ENCODE results near the gene KIAA1671. TPM values are rescaled to one million over a fixed set of nuclear protein-coding genes. Genes with fewer than 3 reads are reported as not detected.

Gene KIAA1671
- total and polyA plus RNA-seq, 2 of the 13 experiments (the other 11 are each of a cell fraction or from before 2014, with no cell fraction given): 13.5 to 13.6 TPM

DNA sequence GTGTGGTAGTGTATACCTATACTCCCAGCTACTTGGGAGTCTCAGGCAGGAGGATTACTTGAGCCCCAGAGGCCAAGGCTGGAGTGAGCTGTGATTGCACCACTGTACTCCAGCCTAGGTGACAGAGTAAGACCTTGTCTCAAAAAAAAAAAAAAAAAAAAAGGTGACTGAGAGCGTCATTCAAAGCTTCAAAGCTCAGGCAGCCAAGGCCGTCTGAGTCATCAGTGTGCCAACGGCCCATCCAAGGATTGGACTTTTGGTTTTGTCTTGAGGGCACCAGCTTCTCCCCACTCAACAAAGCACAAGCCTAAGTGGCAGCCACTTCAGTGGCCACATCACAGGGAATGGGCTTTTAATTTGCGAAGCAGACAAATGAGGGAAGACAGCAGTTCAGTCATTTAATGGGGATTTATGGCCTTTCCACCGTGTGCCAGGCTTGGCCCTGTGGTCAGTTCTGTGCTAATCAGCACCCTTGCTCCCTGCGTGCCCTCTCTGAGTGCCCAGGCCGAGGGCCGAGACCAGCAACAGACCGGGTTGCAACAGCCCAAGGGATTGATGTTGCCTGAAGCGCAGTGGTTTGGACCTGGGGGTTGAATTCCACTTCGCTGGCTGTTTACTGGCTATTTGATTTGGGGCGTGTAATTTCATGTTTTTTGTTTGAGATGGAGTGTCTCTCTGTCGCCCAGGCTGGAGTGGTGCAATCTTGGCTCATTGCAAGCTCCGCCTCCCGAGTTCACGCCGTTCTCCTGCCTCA, 216.9 kb downstream of the KIAA1671 start (continued):
- TF ChIP-seq CSRNP1 (CRISPR knock-in tag; IDR thresholded peaks at IDR 0.05) (no peak), RBM39 (IDR thresholded peaks at IDR 0.05; ENCODE audit: low read depth, low read length, poor library complexity, severe bottlenecking) (no peak), ZNF430 (CRISPR knock-in tag; IDR thresholded peaks at IDR 0.05) (no peak), NR2C2 (CRISPR knock-in tag; IDR thresholded peaks at IDR 0.05; ENCODE audit: borderline replicate concordance) (peak; percentile 14; the same call in 1 of the 2 replicates), ZNF256 (CRISPR knock-in tag; conservative IDR thresholded peaks at IDR 0.05) (no peak), MIXL1 (CRISPR knock-in tag; IDR thresholded peaks at IDR 0.05) (no peak), SOX13 (IDR thresholded peaks at IDR 0.05) (no peak), SOX13 (CRISPR knock-in tag; conservative IDR thresholded peaks at IDR 0.05 in 1 of 2, IDR thresholded peaks at IDR 0.05 in 1 of 2) (peak in 1 of 2 experiments; percentile 56; a peak in 2 of 4 replicates), ZNF83 (CRISPR knock-in tag; IDR thresholded peaks at IDR 0.05; ENCODE audit: borderline replicate concordance) (no peak), ZFP82 (CRISPR knock-in tag; IDR thresholded peaks at IDR 0.05; ENCODE audit: borderline replicate concordance) (no peak), ZNF547 (CRISPR knock-in tag; IDR thresholded peaks at IDR 0.05) (0 out of 2 replicates have a peak, but pooled peaks have one; percentile 18), SAFB2 (CRISPR knock-in tag; IDR thresholded peaks at IDR 0.05; ENCODE audit: borderline replicate concordance, low read depth) (no peak), NFE2 (CRISPR knock-in tag; IDR thresholded peaks at IDR 0.05) (no peak), ZNF503 (CRISPR knock-in tag; IDR thresholded peaks at IDR 0.05) (0 out of 2 replicates have a peak, but pooled peaks have one; percentile 25), ZNF713 (CRISPR knock-in tag; IDR thresholded peaks at IDR 0.05) (no peak), FOXP4 (CRISPR knock-in tag; IDR thresholded peaks at IDR 0.05) (peak; percentile 79), ZNF234 (CRISPR knock-in tag; conservative IDR thresholded peaks at IDR 0.05) (no peak)
- TF ChIP-seq, protein P1, sequence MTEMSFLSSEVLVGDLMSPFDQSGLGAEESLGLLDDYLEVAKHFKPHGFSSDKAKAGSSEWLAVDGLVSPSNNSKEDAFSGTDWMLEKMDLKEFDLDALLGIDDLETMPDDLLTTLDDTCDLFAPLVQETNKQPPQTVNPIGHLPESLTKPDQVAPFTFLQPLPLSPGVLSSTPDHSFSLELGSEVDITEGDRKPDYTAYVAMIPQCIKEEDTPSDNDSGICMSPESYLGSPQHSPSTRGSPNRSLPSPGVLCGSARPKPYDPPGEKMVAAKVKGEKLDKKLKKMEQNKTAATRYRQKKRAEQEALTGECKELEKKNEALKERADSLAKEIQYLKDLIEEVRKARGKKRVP (CRISPR knock-in tag; IDR thresholded peaks at IDR 0.05): peak in 1 of 2 experiments; percentile 13; a peak in 1 of 4 replicates
- TF ChIP-seq, protein P2, sequence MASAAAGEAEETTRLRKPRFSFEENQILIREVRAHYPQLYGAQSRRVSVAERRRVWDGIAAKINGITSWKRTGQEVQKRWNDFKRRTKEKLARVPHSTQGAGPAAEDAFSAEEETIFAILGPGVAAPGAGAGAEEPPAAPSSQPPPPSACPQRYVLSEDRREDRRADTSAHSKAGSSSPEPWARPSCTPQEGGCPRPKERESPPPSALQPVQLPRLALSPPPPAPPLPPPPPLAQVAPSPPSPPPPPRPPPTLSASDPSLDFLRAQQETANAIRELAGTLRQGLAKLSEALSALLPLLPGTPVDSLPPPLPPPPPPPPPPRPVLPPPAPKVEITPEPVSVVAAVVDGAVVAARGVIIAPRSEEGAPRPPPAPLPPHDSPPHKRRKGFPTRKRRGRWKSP (CRISPR knock-in tag; IDR thresholded peaks at IDR 0.05): 0 out of 2 replicates have a peak, but pooled peaks have one; percentile 29
